Esophagus (tissue), 2 donors: Measurements from ENCODE around the gene C10orf90. TPM values are rescaled to one million over a fixed set of nuclear protein-coding genes. Genes with fewer than 3 reads are reported as not detected.

Source experiments
- H3K27ac ChIP-seq, 2 donors: one replicate each; pipeline ENCODE4 v1.5.1; 2013; ENCODE audit warnings: low read depth in 2 of 2, mild to moderate bottlenecking in 2 of 2, inconsistent platforms in 1 of 2, low read length in 1 of 2, moderate library complexity in 1 of 2
- H3K27me3 ChIP-seq, 2 donors: one replicate each; pipeline ENCODE4 v1.6.1; 2013; ENCODE audit warnings: low read length in 2 of 2, control low read depth in 1 of 2, mild to moderate bottlenecking in 1 of 2; ENCODE audit not compliant: insufficient read depth in 2 of 2, control insufficient read depth in 1 of 2
- H3K36me3 ChIP-seq, 2 donors: one replicate each; pipeline ENCODE4 v1.6.1; 2013; ENCODE audit warnings: low read length in 1 of 2; ENCODE audit not compliant: control insufficient read depth in 2 of 2, insufficient read depth in 2 of 2
- H3K4me1 ChIP-seq, 2 donors: one replicate each; pipeline ENCODE4 v1.6.1; 2013; ENCODE audit warnings: low read length in 1 of 2; ENCODE audit not compliant: control insufficient read depth in 2 of 2, insufficient read depth in 2 of 2
- H3K4me3 ChIP-seq, 2 donors: one replicate each; pipeline ENCODE4 v1.5.1; 2013; ENCODE audit warnings: low read length in 2 of 2, mild to moderate bottlenecking in 2 of 2, low read depth in 1 of 2, moderate library complexity in 1 of 2
- H3K9me3 ChIP-seq, 2 donors: one replicate each; pipeline ENCODE4 v1.6.1; 2013; ENCODE audit warnings: mild to moderate bottlenecking in 2 of 2, low read depth in 1 of 2, low read length in 1 of 2, moderate library complexity in 1 of 2; ENCODE audit not compliant: control insufficient read depth in 2 of 2, insufficient read depth in 1 of 2
- WGBS, 2 donors: extraction: QIAGEN DNeasy Blood & Tissue Kit; methylation state at CpG; one replicate each; pipeline ENCODE4 v1.1.7; 2013; 5-methylcytosine and 5-hydroxymethylcytosine counted together
- polyA plus RNA-seq, 2 donors: library from polyadenylated mRNA; stranded (reverse); fragments of 200-250 nt; gene quantifications; one replicate each; pipeline ENCODE4 v1.2.3, GENCODE V29; 2013
- donor health status: healthy with polysubstance abuse.
- donor health status: Bipolar disorder and iron deficiency.

The C10orf90 gene
- polyA plus RNA-seq, 2 donors, result 0.05 TPM; not detected in 1

GRCh38 chr10:126583552-126584200 lies 86.8 kb downstream of the C10orf90 start:
- 74 to 76% methylated on average over 6 of the region's 6 CpGs for WGBS, 2 donors
- H3K9me3 ChIP-seq, result peaks cover 0 to 2% of the 10 kb centered on the region in 2 donors
- H3K27ac ChIP-seq, result no peak overlapping the region
- H3K36me3 ChIP-seq, result no peaks in the 10 kb centered on the region
- no peaks in the 10 kb centered on the region for H3K4me1 ChIP-seq
- H3K4me3 ChIP-seq, result no peak overlapping the region
- H3K27me3 ChIP-seq, result peaks cover 2% of the 10 kb centered on the region in 2 donors

- no peaks in the 10 kb centered on the region for H3K36me3 ChIP-seq
- peaks cover 0 to 2% of the 10 kb centered on the region in 2 donors for H3K9me3 ChIP-seq
- H3K27me3 ChIP-seq, result peaks cover 2% of the 10 kb centered on the region in 2 donors
- 81 to 84% methylated on average over 7 of the region's 7 CpGs for WGBS, 2 donors
- H3K4me1 ChIP-seq, result no peaks in the 10 kb centered on the region
- H3K4me3 ChIP-seq, result no peak overlapping the region
- H3K27ac ChIP-seq, result no peak overlapping the region
Measured at GRCh38 chr10:126581648-126582046, 88.8 kb downstream of the C10orf90 start.

- no peak overlapping the region for H3K4me3 ChIP-seq
- no peaks in the 10 kb centered on the region for H3K4me1 ChIP-seq
- 76 to 81% methylated on average over 10 of the region's 10 CpGs for WGBS, 2 donors
- peaks cover 2% of the 10 kb centered on the region in 2 donors for H3K27me3 ChIP-seq
- H3K9me3 ChIP-seq, result peaks cover 0 to 2% of the 10 kb centered on the region in 2 donors
- no peak overlapping the region for H3K27ac ChIP-seq
- no peaks in the 10 kb centered on the region for H3K36me3 ChIP-seq
Measured at GRCh38 chr10:126580873-126581647, 89.4 kb downstream of the C10orf90 start.

GRCh38 chr10:126576336-126576735 lies 94.2 kb downstream of the C10orf90 start:
- 60 to 62% methylated on average over 2 of the region's 2 CpGs for WGBS, 2 donors
- H3K4me1 ChIP-seq, result no peaks in the 10 kb centered on the region
- no peaks in the 10 kb centered on the region for H3K36me3 ChIP-seq

GRCh38 chr10:126570621-126571602 lies 99.6 kb downstream of the C10orf90 start:
- H3K9me3 ChIP-seq, result peaks cover 0 to 3% of the 10 kb centered on the region in 2 donors
- WGBS, 2 donors, result 62 to 64% methylated on average over 12 of the region's 12 CpGs
- H3K36me3 ChIP-seq, result no peaks in the 10 kb centered on the region
- no peak overlapping the region for H3K27ac ChIP-seq
- no peak overlapping the region for H3K4me3 ChIP-seq
- peaks cover 0 to 2% of the 10 kb centered on the region in 2 donors for H3K4me1 ChIP-seq
- no peaks in the 10 kb centered on the region for H3K27me3 ChIP-seq

More at GRCh38 chr10:126576336-126576735, 94.2 kb downstream of the C10orf90 start:
- Histone ChIP-seq H3K27ac (no peak overlapping the region), H3K27me3 (peaks cover 0 to 2% of the 10 kb centered on the region in 2 donors), H3K9me3 (no peaks in the 10 kb centered on the region), H3K4me3 (no peak overlapping the region)

- Histone ChIP-seq H3K27me3 (no peaks in the 10 kb centered on the region), H3K4me3 (no peak overlapping the region), H3K27ac (no peak overlapping the region), H3K4me1 (peaks cover 0 to 2% of the 10 kb centered on the region in 2 donors), H3K36me3 (no peaks in the 10 kb centered on the region), H3K9me3 (peaks cover 0 to 3% of the 10 kb centered on the region in 2 donors)
- WGBS, 2 donors, result 59 to 64% methylated on average over 4 of the region's 4 CpGs
Measured at GRCh38 chr10:126570245-126570570, 100.3 kb downstream of the C10orf90 start.

GRCh38 chr10:126569513-126570244 lies 100.8 kb downstream of the C10orf90 start:
- WGBS, 2 donors, result 24 to 27% methylated on average over 8 of the region's 8 CpGs
- H3K27me3 ChIP-seq, result no peaks in the 10 kb centered on the region
- H3K9me3 ChIP-seq, result peaks cover 0 to 3% of the 10 kb centered on the region in 2 donors
- no peak overlapping the region for H3K27ac ChIP-seq
- H3K4me3 ChIP-seq, result no peak overlapping the region
- H3K36me3 ChIP-seq, result no peaks in the 10 kb centered on the region
- H3K4me1 ChIP-seq, result peaks cover 0 to 2% of the 10 kb centered on the region in 2 donors

GRCh38 chr10:126568809-126569385 lies 101.6 kb downstream of the C10orf90 start:
- peaks cover 0 to 2% of the 10 kb centered on the region in 2 donors for H3K4me1 ChIP-seq
- no peaks in the 10 kb centered on the region for H3K27me3 ChIP-seq
- no peak overlapping the region for H3K27ac ChIP-seq
- peaks cover 0 to 3% of the 10 kb centered on the region in 2 donors for H3K9me3 ChIP-seq
- WGBS, 2 donors, result 60 to 65% methylated on average over 7 of the region's 7 CpGs
- H3K36me3 ChIP-seq, result no peaks in the 10 kb centered on the region
- no peak overlapping the region for H3K4me3 ChIP-seq
